Upper lobe of right lung (tissue), 1 donor: Measurements from ENCODE around the gene SLC25A21. TPM values are rescaled to one million over a fixed set of nuclear protein-coding genes. Genes with fewer than 3 reads are reported as not detected.

ENCODE experiments used
- ATAC-seq: fragments of 200-7000 bp; cut with Tn5 transposase; one replicate; pipeline ENCODE4 v1.9.1; 2020; ENCODE audit warnings: mild to moderate bottlenecking, moderate library complexity
- DNase-seq: peaks from one replicate; pipeline ENCODE4 v3.0.0-alpha.2; 2020
- H3K27ac ChIP-seq: fragments of 200-600 bp; one replicate; pipeline ENCODE4 v1.8.0; 2022
- H3K27me3 ChIP-seq: fragments of 200-600 bp; one replicate; pipeline ENCODE4 v1.8.0; 2022; ENCODE audit warnings: mild to moderate bottlenecking
- H3K36me3 ChIP-seq: fragments of 200-600 bp; one replicate; pipeline ENCODE4 v1.8.0; 2022
- H3K4me1 ChIP-seq: fragments of 200-600 bp; one replicate; pipeline ENCODE4 v1.8.0; 2022
- H3K4me3 ChIP-seq: fragments of 200-600 bp; one replicate; pipeline ENCODE4 v1.8.0; 2022; ENCODE audit warnings: mild to moderate bottlenecking
- H3K9me3 ChIP-seq: fragments of 200-600 bp; one replicate; pipeline ENCODE4 v1.8.0; 2022
- intact Hi-C: fragments of 100-400 bp; cut with DNase I; formaldehyde crosslinking; loops from one replicate; pipeline ENCODE4 v1.11.0; 2022
- total RNA-seq: library from RNA; stranded (reverse); fragmentation: NEBNext Ultra II Directional; extraction: Animal tissue kit (Norgen Biotek cat#: 25700); gene quantifications from one replicate; pipeline ENCODE4 v1.2.1, GENCODE V29; 2021
- TF ChIP-seq, protein P1 (sequence below): fragments of 200-600 bp; IDR thresholded peaks from one replicate; pipeline ENCODE4 v1.8.0; 2022; ENCODE audit warnings: antibody characterized with exemption
- donor health status: DM: no; HTN: yes; CAD: no; lungs with severe emphysema.

Gene SLC25A21
- total RNA-seq, 1 donor from 2014 or later: 0.35 TPM

DNA sequence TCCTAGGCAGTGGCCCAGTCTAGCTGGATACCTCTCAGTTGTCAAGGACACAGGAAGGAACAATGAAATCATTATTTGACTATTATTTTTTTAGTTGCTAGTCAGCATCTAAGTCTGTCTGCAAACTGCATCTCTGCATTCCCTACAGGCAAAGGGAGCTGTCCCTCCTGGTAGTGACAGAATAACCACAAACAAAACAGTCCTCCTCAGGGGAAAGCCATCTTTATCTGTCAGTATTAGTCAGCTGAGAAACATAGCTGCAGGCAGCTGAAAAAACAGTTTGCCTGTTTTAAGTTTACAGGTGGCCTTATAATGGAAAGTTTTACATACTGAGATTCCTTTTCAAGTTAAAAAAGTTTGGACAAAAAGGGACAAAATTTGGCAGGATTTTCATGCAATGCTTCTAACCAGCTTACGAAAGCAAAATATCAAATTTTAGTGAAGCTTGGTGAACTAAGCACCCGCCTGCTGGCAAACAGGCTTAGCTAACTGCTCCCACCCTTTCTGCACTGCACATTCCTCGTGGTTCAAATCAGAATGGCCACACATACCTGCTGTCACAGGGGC is 29.5 kb downstream of the SLC25A21 start:
- ATAC-seq: no peak

DNA sequence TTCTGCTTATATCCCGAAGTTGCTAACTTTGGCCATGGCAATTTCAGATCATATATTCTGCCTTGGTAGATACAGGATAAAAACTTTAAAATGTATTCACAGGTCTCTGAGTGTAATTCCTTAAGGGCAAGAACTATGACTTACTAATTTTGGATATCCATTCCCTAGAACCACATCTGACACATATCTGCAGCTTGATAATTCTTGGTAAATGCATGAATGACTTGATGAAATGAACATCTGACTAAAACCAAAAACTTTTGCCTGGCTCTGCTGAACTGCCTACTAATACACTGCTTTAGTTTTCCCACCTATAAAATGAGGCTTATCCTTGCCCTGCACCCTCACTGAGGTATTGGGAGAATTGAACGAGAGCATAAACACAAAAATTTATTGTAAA is 32.2 kb downstream of the SLC25A21 start:
- intact Hi-C loops: no loop called here
- Histone ChIP-seq H3K27me3 (no peaks in the 10 kb centered on the region), H3K27ac (no peak overlapping the region), H3K4me3 (no peak overlapping the region), H3K36me3 (no peaks in the 10 kb centered on the region), H3K9me3 (no peaks in the 10 kb centered on the region), H3K4me1 (no peaks in the 10 kb centered on the region)
- DNase-seq (no peak), ATAC-seq (no peak)
- TF ChIP-seq, protein P1, sequence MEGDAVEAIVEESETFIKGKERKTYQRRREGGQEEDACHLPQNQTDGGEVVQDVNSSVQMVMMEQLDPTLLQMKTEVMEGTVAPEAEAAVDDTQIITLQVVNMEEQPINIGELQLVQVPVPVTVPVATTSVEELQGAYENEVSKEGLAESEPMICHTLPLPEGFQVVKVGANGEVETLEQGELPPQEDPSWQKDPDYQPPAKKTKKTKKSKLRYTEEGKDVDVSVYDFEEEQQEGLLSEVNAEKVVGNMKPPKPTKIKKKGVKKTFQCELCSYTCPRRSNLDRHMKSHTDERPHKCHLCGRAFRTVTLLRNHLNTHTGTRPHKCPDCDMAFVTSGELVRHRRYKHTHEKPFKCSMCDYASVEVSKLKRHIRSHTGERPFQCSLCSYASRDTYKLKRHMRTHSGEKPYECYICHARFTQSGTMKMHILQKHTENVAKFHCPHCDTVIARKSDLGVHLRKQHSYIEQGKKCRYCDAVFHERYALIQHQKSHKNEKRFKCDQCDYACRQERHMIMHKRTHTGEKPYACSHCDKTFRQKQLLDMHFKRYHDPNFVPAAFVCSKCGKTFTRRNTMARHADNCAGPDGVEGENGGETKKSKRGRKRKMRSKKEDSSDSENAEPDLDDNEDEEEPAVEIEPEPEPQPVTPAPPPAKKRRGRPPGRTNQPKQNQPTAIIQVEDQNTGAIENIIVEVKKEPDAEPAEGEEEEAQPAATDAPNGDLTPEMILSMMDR: no peak

More for the DNA sequence above, 29.5 kb downstream of the SLC25A21 start:
- intact Hi-C loops: no loop called here
- no peaks in the 10 kb centered on the region for H3K36me3 ChIP-seq
- no peak overlapping the region for H3K4me3 ChIP-seq
- no peak overlapping the region for H3K27ac ChIP-seq
- no peaks in the 10 kb centered on the region for H3K4me1 ChIP-seq
- no peaks in the 10 kb centered on the region for H3K27me3 ChIP-seq
- TF ChIP-seq, protein P1: no peak
- no peak for DNase-seq
- H3K9me3 ChIP-seq: no peaks in the 10 kb centered on the region

DNA sequence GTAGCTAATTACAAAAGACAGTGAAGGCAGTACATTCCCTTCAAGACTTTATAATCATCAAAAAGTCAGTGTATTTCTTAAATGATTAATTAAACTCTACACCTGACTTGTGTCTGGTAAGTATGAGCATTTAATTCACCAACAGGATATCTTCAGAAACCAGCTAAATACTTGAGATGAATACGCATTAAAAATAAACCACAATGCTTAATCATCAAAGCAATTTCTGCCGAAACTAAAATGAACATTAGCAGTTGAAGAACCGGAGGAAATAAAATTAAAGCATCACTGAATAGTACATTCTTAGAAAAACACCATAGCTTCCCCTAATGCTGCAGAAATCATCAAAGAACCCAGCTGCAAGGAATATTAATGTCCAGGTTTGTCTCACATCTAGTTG is 32.7 kb downstream of the SLC25A21 start:
- TF ChIP-seq, protein P1: no peak
- ATAC-seq (no peak), DNase-seq (no peak)
- H3K36me3 ChIP-seq: no peaks in the 10 kb centered on the region
- no peaks in the 10 kb centered on the region for H3K9me3 ChIP-seq
- H3K27me3 ChIP-seq: no peaks in the 10 kb centered on the region
- intact Hi-C loops: no loop called here
- no peak overlapping the region for H3K27ac ChIP-seq
- H3K4me3 ChIP-seq: no peak overlapping the region
- H3K4me1 ChIP-seq: no peaks in the 10 kb centered on the region

DNA sequence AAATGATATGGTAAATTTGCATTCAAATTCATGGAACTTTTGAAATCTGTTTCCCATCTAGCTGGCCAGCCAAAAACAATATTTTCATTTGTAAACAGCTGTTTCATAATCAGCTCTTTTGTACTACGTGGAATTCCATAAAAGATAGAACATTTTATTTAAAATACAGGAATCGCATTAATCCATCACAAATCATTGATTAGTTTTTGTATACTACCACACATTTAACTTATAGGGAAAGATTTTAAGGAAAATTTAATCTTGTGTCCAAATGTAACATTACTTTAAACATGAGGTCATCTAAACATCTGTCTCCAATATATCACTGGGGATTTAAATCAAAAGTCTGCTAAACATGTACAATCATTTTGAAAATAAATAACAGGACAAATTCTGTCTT is 33.5 kb downstream of the SLC25A21 start:
- no peak for ATAC-seq

DNA sequence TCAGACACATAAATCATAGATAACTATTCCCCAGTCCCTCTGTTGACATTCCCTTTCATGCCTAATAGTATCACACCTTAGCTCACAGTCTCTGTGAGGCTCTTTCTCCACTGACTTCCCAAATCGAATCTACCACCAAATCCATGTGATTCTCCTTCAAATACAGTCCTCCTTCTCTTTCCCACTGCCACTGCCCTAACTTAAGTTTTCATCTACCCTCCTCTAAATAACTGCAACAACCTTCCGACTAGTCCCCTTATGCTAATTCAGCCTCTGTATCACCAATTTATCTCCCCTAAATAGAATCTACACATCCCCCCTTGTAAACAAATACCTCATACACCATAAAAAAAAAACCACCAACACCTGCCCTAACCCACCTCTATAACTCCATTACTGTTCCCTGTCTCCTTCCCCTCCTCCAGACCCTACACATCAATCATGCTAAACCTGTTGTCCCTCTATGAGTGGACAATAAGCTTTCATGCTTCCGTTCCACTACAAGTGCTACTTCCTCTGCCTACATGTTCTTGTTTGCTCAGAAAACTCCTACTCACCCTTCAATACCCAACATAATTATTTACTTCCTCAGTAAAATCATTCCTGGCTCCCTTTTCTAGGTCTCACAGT is 39.0 kb downstream of the SLC25A21 start:
- DNase-seq: no peak
- H3K4me3 ChIP-seq: no peak overlapping the region
- intact Hi-C loops: no loop called here
- H3K27me3 ChIP-seq: no peaks in the 10 kb centered on the region
- no peaks in the 10 kb centered on the region for H3K4me1 ChIP-seq
- no peaks in the 10 kb centered on the region for H3K36me3 ChIP-seq
- H3K27ac ChIP-seq: no peak overlapping the region
- no peak for ATAC-seq
- H3K9me3 ChIP-seq: no peaks in the 10 kb centered on the region
- TF ChIP-seq, protein P1: no peak

More for the DNA sequence above, 33.5 kb downstream of the SLC25A21 start:
- TF ChIP-seq, protein P1: no peak
- Histone ChIP-seq H3K27ac (no peak overlapping the region), H3K27me3 (no peaks in the 10 kb centered on the region), H3K9me3 (no peaks in the 10 kb centered on the region), H3K4me3 (no peak overlapping the region), H3K36me3 (no peaks in the 10 kb centered on the region), H3K4me1 (no peaks in the 10 kb centered on the region)
- no peak for DNase-seq
- intact Hi-C loops: no loop called here
